OCI-LY1 (cell line): ENCODE data around the gene KLF1.

Experiments
- H2AFZ ChIP-seq: fragments of 200-600 bp; sonication (generic), shearing (Covaris generic); 2 replicates; pipeline ENCODE4 v1.6.0; 2014; ENCODE audit warnings: antibody characterized with exemption, mild to moderate bottlenecking, low read length
- H3F3A ChIP-seq: fragments of 200-600 bp; sonication (generic), shearing (Covaris generic); 2 replicates; pipeline ENCODE4 v1.6.0; 2014; ENCODE audit warnings: mild to moderate bottlenecking, antibody characterized with exemption, low read length, moderate library complexity; ENCODE audit not compliant: insufficient read depth
- H3K27ac ChIP-seq: fragments of 200-600 bp; sonication (generic); 2 replicates; pipeline ENCODE4 v1.5.1; 2014; ENCODE audit warnings: low read length, mixed run types, mild to moderate bottlenecking, low read depth; ENCODE audit not compliant: poor library complexity, severe bottlenecking
- H3K27me3 ChIP-seq: fragments of 200-600 bp; sonication (generic); 2 replicates; pipeline ENCODE4 v1.6.0; 2014; ENCODE audit warnings: antibody characterized with exemption, mild to moderate bottlenecking, low read length, moderate library complexity; ENCODE audit not compliant: insufficient read depth
- H3K36me3 ChIP-seq: fragments of 200-600 bp; sonication (generic); 2 replicates; pipeline ENCODE4 v1.6.1; 2014; ENCODE audit warnings: mild to moderate bottlenecking, antibody characterized with exemption, low read length, moderate library complexity, mixed read lengths; ENCODE audit not compliant: insufficient read depth
- H3K4me1 ChIP-seq: fragments of 200-600 bp; sonication (generic); 2 replicates; pipeline ENCODE4 v1.5.1; 2014; ENCODE audit warnings: mild to moderate bottlenecking, low read length, moderate library complexity; ENCODE audit not compliant: insufficient read depth, severe bottlenecking
- H3K4me2 ChIP-seq: fragments of 200-600 bp; sonication (generic), shearing (Covaris generic); 2 replicates; pipeline ENCODE4 v1.6.1; 2014; ENCODE audit warnings: low read length
- H3K4me3 ChIP-seq: fragments of 200-600 bp; sonication (generic); 2 replicates; pipeline ENCODE4 v1.5.1; 2014; ENCODE audit warnings: low read length, low read depth, mild to moderate bottlenecking, mixed read lengths; ENCODE audit not compliant: poor library complexity, severe bottlenecking
- H3K79me2 ChIP-seq: fragments of 200-600 bp; shearing (Covaris generic); 2 replicates; pipeline ENCODE4 v1.6.1; 2016; ENCODE audit warnings: mixed run types, low read length, mixed read lengths; ENCODE audit not compliant: insufficient read depth
- H3K9ac ChIP-seq: fragments of 200-600 bp; sonication (generic), shearing (Covaris generic); 2 replicates; pipeline ENCODE4 v1.6.1; 2014; ENCODE audit warnings: mild to moderate bottlenecking, low read length, mixed read lengths
- H3K9me2 ChIP-seq: fragments of 200-600 bp; sonication (generic), shearing (Covaris generic); 2 replicates; pipeline ENCODE4 v1.6.1; 2014; ENCODE audit warnings: low read depth, mild to moderate bottlenecking, low read length, mixed read lengths
- H3K9me3 ChIP-seq: fragments of 200-600 bp; shearing (Covaris generic); 2 replicates; pipeline ENCODE4 v1.6.1; 2014; ENCODE audit warnings: low read length, mixed read lengths
- H4K20me1 ChIP-seq: fragments of 200-600 bp; sonication (generic), shearing (Covaris generic); 2 replicates; pipeline ENCODE4 v1.6.0; 2016; ENCODE audit warnings: mild to moderate bottlenecking, low read length; ENCODE audit not compliant: insufficient read depth
- EZH2 ChIP-seq: fragments of 200-600 bp; sonication (generic), shearing (Covaris generic); IDR thresholded peaks from 2 replicates; pipeline ENCODE4 v1.8.0; 2017; ENCODE audit warnings: borderline replicate concordance, mixed run types, mild to moderate bottlenecking, antibody characterized with exemption, low read length, moderate library complexity, mixed read lengths
- TF ChIP-seq, protein P1 (sequence below): fragments of 200-600 bp; sonication (generic), shearing (Covaris generic); IDR thresholded peaks from 2 replicates; pipeline ENCODE4 v1.5.1; 2017; ENCODE audit warnings: mild to moderate bottlenecking, antibody characterized with exemption, low read length, moderate library complexity, mixed read lengths

The KLF1 gene

DNA sequence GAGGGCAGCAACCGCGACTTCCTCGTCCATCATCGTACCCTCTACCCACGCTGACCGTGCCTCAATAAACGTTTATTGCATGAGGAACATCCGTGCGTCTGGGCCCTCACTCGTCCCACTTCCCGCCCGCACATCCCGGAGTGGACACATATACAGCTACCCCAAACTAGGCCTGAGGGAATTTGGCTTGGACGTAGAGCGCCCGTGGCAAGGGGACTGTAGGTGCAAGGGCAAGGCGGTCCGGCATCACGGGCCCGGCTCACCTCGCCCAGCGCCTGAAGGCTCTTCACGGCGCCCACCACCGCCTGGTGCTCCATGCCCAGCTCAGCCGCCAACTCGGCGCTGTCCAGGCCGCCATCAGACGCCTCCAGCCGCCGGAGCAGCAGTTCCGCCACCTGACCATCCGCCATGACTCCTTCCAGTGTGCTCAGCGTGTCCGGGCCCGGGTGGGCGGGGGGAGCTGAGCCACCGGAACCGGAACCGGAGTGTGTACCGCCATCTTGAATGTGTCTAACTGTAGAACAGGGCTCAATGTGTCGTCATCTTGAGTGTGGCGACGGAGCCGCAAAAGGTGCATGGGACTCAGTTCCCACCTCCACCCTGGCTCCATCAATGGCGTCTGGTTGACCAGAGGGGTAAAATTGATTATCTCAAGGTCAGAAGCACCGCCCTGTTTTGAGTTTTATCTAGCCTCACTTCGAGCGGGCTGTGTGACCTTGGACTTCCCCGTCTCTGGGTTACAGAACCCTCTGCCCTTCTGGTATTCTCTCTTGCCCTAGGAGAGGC lies 46.5 kb upstream of the KLF1 start, which contains the start of gene FARSA:
Gene FARSA, minus strand, starts transcription at position 425 of the 786 bp plus-strand sequence. Its CDS starts 15 bp downstream, at position 410.
- peak within 1 kb of the TSS; percentile 98 for H3K4me2 ChIP-seq
- H3K79me2 ChIP-seq: peaks cover 21% of the 10 kb centered on the region
- no peaks in the 10 kb centered on the region for H3K9me3 ChIP-seq
- no peaks in the 10 kb centered on the region for H4K20me1 ChIP-seq
- peak within 1 kb of the TSS; percentile 97 for H3K4me3 ChIP-seq
- peak within 1 kb of the TSS; percentile 98 for H3K9ac ChIP-seq
- H3F3A ChIP-seq: peaks cover 14% of the 10 kb centered on the region
- H3K4me1 ChIP-seq: peaks cover 43% of the 10 kb centered on the region
- H2AFZ ChIP-seq: no peak within 1 kb of the TSS
- peak within 1 kb of the TSS; percentile 67 for H3K27ac ChIP-seq
- no peaks in the 10 kb centered on the region for H3K9me2 ChIP-seq
- no peaks in the 10 kb centered on the region for H3K27me3 ChIP-seq
- H3K36me3 ChIP-seq: peaks cover 31% of the 10 kb centered on the region
- TF ChIP-seq, protein P1, sequence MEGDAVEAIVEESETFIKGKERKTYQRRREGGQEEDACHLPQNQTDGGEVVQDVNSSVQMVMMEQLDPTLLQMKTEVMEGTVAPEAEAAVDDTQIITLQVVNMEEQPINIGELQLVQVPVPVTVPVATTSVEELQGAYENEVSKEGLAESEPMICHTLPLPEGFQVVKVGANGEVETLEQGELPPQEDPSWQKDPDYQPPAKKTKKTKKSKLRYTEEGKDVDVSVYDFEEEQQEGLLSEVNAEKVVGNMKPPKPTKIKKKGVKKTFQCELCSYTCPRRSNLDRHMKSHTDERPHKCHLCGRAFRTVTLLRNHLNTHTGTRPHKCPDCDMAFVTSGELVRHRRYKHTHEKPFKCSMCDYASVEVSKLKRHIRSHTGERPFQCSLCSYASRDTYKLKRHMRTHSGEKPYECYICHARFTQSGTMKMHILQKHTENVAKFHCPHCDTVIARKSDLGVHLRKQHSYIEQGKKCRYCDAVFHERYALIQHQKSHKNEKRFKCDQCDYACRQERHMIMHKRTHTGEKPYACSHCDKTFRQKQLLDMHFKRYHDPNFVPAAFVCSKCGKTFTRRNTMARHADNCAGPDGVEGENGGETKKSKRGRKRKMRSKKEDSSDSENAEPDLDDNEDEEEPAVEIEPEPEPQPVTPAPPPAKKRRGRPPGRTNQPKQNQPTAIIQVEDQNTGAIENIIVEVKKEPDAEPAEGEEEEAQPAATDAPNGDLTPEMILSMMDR: no peak
- TF ChIP-seq EZH2: no peak

DNA sequence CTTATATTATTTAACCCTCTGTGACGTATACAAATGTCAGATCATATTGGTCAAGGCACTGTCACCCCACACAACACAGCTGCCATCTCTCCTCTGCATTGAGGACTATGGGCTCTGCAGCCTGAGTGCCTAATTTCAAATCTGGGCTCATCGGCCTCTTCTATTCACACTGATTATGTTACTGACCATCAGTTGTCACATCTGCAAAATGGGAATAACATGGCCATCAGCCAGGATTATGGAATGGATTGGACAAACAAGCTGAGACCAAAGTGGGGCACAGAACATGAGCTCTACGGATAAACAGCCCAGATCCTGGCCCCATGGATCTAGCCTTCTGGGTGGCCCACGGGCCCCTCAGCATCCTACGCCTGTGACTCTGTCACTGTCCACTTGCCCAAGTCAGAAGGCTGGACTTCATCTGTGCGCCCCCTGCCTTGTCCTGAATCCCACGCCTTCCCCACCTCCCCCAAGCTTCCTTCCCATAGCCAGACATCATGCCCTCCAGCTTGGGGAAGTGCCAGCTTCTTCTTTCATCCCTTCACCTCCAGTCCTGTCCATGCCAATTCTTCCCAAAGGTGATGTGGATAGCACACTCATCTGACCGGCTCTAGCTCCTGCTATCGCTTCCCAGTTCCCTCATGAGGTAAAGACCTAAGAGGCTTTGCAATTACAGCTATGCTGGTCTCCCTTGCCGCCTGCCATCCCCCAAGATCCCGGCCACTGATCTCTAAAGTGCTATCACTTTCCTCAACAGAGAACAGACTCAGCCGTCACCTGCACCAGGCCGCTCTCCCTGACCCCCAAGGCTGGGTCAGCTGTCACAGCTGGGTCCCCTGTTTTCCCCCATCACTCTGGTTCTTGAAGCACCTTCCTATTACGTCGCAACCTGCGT lies 45.6 kb upstream of the KLF1 start:
- H3K4me3 ChIP-seq: peak overlapping the region; percentile 97
- no peaks in the 10 kb centered on the region for H3K9me2 ChIP-seq
- peaks cover 39% of the 10 kb centered on the region for H3K36me3 ChIP-seq
- peaks cover 21% of the 10 kb centered on the region for H3K79me2 ChIP-seq
- H2AFZ ChIP-seq: no peak overlapping the region
- peak overlapping the region; percentile 50 for H3K27ac ChIP-seq
- H3K4me2 ChIP-seq: peak overlapping the region; percentile 98
- peak overlapping the region; percentile 98 for H3K9ac ChIP-seq
- TF ChIP-seq, protein P1: no peak
- TF ChIP-seq EZH2: no peak
- no peaks in the 10 kb centered on the region for H4K20me1 ChIP-seq
- no peaks in the 10 kb centered on the region for H3K27me3 ChIP-seq
- H3K9me3 ChIP-seq: no peaks in the 10 kb centered on the region
- H3F3A ChIP-seq: peaks cover 14% of the 10 kb centered on the region
- H3K4me1 ChIP-seq: peaks cover 39% of the 10 kb centered on the region

- no peak overlapping the region for H2AFZ ChIP-seq
- H3K9me3 ChIP-seq: no peaks in the 10 kb centered on the region
- no peak overlapping the region for H3K27ac ChIP-seq
- peaks cover 21% of the 10 kb centered on the region for H3K79me2 ChIP-seq
- no peak overlapping the region for H3K4me2 ChIP-seq
- no peaks in the 10 kb centered on the region for H3K27me3 ChIP-seq
- H3K4me3 ChIP-seq: no peak overlapping the region
- no peaks in the 10 kb centered on the region for H4K20me1 ChIP-seq
- H3K36me3 ChIP-seq: peaks cover 63% of the 10 kb centered on the region
- peaks cover 23% of the 10 kb centered on the region for H3K4me1 ChIP-seq
- H3K9ac ChIP-seq: no peak overlapping the region
- H3F3A ChIP-seq: no peaks in the 10 kb centered on the region
- TF ChIP-seq, protein P1: no peak
- no peak for TF ChIP-seq EZH2
- H3K9me2 ChIP-seq: no peaks in the 10 kb centered on the region
Measured at GRCh38 chr19:12930002-12930645, 43.1 kb upstream of the KLF1 start.
